Transverse colon (tissue), 4 donors: Measurements from ENCODE around the gene HAVCR2.

ENCODE experiments used
- EP300 ChIP-seq: sonication (generic); formaldehyde crosslinking; IDR thresholded peaks from one replicate; pipeline ENCODE4 v1.6.1; 2017; ENCODE audit warnings: antibody characterized with exemption, low read depth
- POLR2A ChIP-seq: fragments of 450-650 bp; IDR thresholded peaks from one replicate; pipeline ENCODE4 v1.6.1; 2016; ENCODE audit warnings: antibody characterized with exemption, mild to moderate bottlenecking, moderate library complexity
- POLR2AphosphoS5 ChIP-seq, 3 donors: sonication (generic); formaldehyde crosslinking; IDR thresholded peaks; one replicate each; pipeline ENCODE4 v1.6.1; 2016; ENCODE audit warnings: antibody characterized with exemption in 3 of 3
- TF ChIP-seq, protein P1 (sequence below), 5 experiments: fragments of 200-600 bp in 3 of 5; fragments of 450-650 bp in 2 of 5; sonication (generic) in 3 of 5; IDR thresholded peaks; 1 replicate in 2 of 5; 2 replicates in 3 of 5; pipeline ENCODE4 v1.5.1; 2016 to 2017; ENCODE audit warnings: antibody characterized with exemption in 5 of 5, inconsistent platforms in 3 of 5, mild to moderate bottlenecking in 2 of 5, moderate library complexity in 1 of 5

DNA sequence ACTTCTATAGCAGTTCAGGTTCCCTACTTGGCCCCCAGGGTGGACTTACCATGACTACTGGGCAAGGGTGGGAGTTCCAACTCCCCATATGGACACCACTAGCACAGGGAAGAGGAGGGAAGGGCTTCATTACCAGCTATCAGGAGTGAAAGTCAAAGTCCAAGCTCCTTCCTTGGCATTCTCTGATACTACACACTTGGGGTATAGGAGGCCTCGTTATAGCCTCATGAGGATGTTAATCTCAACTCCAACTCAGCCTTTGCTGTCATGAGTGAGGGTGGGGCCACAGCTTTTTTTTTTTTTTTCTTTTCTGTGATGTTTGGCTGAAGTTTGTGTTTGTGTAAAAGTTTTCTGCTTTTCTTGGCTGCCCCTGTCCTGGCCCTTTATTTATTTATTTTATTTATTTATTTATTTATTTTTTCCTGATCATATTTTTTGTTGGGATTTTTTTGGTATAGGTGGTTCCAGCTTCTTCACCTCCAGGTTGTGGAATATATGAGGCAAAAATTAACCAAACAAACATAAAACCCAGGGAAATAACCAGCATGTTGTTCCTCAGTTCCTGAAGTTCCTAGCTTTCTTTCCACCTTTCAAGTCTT is 48.5 kb upstream of the HAVCR2 start:
- TF ChIP-seq, protein P1, sequence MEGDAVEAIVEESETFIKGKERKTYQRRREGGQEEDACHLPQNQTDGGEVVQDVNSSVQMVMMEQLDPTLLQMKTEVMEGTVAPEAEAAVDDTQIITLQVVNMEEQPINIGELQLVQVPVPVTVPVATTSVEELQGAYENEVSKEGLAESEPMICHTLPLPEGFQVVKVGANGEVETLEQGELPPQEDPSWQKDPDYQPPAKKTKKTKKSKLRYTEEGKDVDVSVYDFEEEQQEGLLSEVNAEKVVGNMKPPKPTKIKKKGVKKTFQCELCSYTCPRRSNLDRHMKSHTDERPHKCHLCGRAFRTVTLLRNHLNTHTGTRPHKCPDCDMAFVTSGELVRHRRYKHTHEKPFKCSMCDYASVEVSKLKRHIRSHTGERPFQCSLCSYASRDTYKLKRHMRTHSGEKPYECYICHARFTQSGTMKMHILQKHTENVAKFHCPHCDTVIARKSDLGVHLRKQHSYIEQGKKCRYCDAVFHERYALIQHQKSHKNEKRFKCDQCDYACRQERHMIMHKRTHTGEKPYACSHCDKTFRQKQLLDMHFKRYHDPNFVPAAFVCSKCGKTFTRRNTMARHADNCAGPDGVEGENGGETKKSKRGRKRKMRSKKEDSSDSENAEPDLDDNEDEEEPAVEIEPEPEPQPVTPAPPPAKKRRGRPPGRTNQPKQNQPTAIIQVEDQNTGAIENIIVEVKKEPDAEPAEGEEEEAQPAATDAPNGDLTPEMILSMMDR (IDR thresholded peaks at IDR 0.05) = no peak
- TF ChIP-seq EP300 (no peak), POLR2A (no peak), POLR2AphosphoS5 (IDR thresholded peaks at IDR 0.05) (no peak)
